WTC11 (cell line): ENCODE results near the gene ABHD17B. TPM values are rescaled to one million over a fixed set of nuclear protein-coding genes. Genes with fewer than 3 reads are reported as not detected.

Experiments
- ATAC-seq: fragments of 200-7000 bp; cut with Tn5 transposase; 2 replicates; pipeline ENCODE4 v1.10.0; 2021; ENCODE audit warnings: mild to moderate bottlenecking, moderate library complexity
- CTCF ChIA-PET: fragments of 300-600 bp; sonication (Branson Sonifier 250); formaldehyde crosslinking; loops from one replicate; lab custom pipeline; 2021; ENCODE audit warnings: antibody characterized with exemption; lab: Charles Lee
- POLR2A ChIA-PET: fragments of 350-600 bp; sonication (Branson Sonifier 250); formaldehyde crosslinking; loops from one replicate; lab custom pipeline; 2021; ENCODE audit warnings: antibody characterized with exemption; lab: Charles Lee
- DNase-seq: peaks from one replicate; pipeline ENCODE4 v3.0.0; 2021; ENCODE audit warnings: low spot score
- H3K27ac Mint-ChIP-seq: 2 replicates; pipeline ENCODE4 v1.8.0; 2021; ENCODE audit warnings: mixed read lengths
- H3K27me3 Mint-ChIP-seq: 2 replicates; pipeline ENCODE4 v1.8.0; 2021; ENCODE audit warnings: low read depth, mild to moderate bottlenecking, moderate library complexity, mixed read lengths
- H3K36me3 Mint-ChIP-seq: 2 replicates; pipeline ENCODE4 v1.8.0; 2021; ENCODE audit warnings: mixed read lengths
- H3K4me1 Mint-ChIP-seq: 2 replicates; pipeline ENCODE4 v1.8.0; 2022; ENCODE audit warnings: mixed read lengths
- H3K4me3 Mint-ChIP-seq: 2 replicates; pipeline ENCODE4 v1.8.0; 2021; ENCODE audit warnings: mild to moderate bottlenecking, moderate library complexity, mixed read lengths
- H3K9me3 Mint-ChIP-seq: 2 replicates; pipeline ENCODE4 v1.8.0; 2021; ENCODE audit warnings: mixed read lengths
- CTCF ChIP-seq: fragments of 200-600 bp; IDR thresholded peaks from 2 replicates; pipeline ENCODE4 v1.8.0; 2022; ENCODE audit warnings: antibody characterized with exemption
- ESRRA ChIP-seq: sonication (generic); formaldehyde crosslinking; IDR thresholded peaks from 2 replicates; pipeline ENCODE4 v1.8.1; 2022; ENCODE audit warnings: mild to moderate bottlenecking, missing genetic modification reagents, borderline replicate concordance
- GABPB1 ChIP-seq: sonication (generic); formaldehyde crosslinking; IDR thresholded peaks from 2 replicates; pipeline ENCODE4 v1.8.1; 2023; ENCODE audit warnings: mild to moderate bottlenecking, missing genetic modification reagents
- GTF2I ChIP-seq: fragments of 250-450 bp; sonication (Bioruptor Pico); conservative IDR thresholded peaks from 2 replicates; pipeline ENCODE4 v1.4.0; 2021; ENCODE audit warnings: mild to moderate bottlenecking
- HMGXB4 ChIP-seq: sonication (generic); formaldehyde crosslinking; IDR thresholded peaks from 2 replicates; pipeline ENCODE4 v1.8.1; 2023; ENCODE audit warnings: mild to moderate bottlenecking, moderate library complexity, missing genetic modification reagents
- IRF1 ChIP-seq: sonication (generic); formaldehyde crosslinking; IDR thresholded peaks from 2 replicates; pipeline ENCODE4 v1.8.0; 2023; ENCODE audit warnings: missing genetic modification reagents
- MLX ChIP-seq: sonication (generic); formaldehyde crosslinking; IDR thresholded peaks from 2 replicates; pipeline ENCODE4 v1.8.1; 2023; ENCODE audit warnings: mild to moderate bottlenecking, missing genetic modification reagents, moderate library complexity
- MYBL2 ChIP-seq: sonication (generic); formaldehyde crosslinking; IDR thresholded peaks from 2 replicates; pipeline ENCODE4 v1.8.1; 2023; ENCODE audit warnings: mild to moderate bottlenecking, moderate library complexity, missing genetic modification reagents
- OVOL2 ChIP-seq: fragments of 250-450 bp; sonication (Bioruptor Pico); IDR thresholded peaks from 2 replicates; pipeline ENCODE4 v1.9.0; 2021; ENCODE audit warnings: mild to moderate bottlenecking, borderline replicate concordance
- PRDM15 ChIP-seq: sonication (generic); formaldehyde crosslinking; IDR thresholded peaks from 2 replicates; pipeline ENCODE4 v1.8.0; 2022; ENCODE audit warnings: missing genetic modification reagents
- RORB ChIP-seq: fragments of 250-450 bp; sonication (Bioruptor Pico); IDR thresholded peaks from 2 replicates; pipeline ENCODE4 v1.9.0; 2021; ENCODE audit warnings: mild to moderate bottlenecking
- SMAD3 ChIP-seq: sonication (generic); formaldehyde crosslinking; IDR thresholded peaks from 2 replicates; pipeline ENCODE4 v1.8.0; 2022; ENCODE audit warnings: missing genetic modification reagents, mild to moderate bottlenecking, borderline replicate concordance
- SMAD4 ChIP-seq: sonication (generic); formaldehyde crosslinking; IDR thresholded peaks from 2 replicates; pipeline ENCODE4 v1.8.0; 2022; ENCODE audit warnings: mild to moderate bottlenecking, missing genetic modification reagents
- TEAD1 ChIP-seq: sonication (generic); formaldehyde crosslinking; IDR thresholded peaks from 2 replicates; pipeline ENCODE4 v1.8.0; 2022; ENCODE audit warnings: mild to moderate bottlenecking, missing genetic modification reagents
- ZMAT4 ChIP-seq: fragments of 250-450 bp; sonication (Bioruptor Pico); IDR thresholded peaks from 2 replicates; pipeline ENCODE4 v1.9.0; 2021; ENCODE audit warnings: mild to moderate bottlenecking
- ZNF121 ChIP-seq: sonication (generic); formaldehyde crosslinking; IDR thresholded peaks from 2 replicates; pipeline ENCODE4 v1.8.0; 2023; ENCODE audit warnings: missing genetic modification reagents
- ZNF138 ChIP-seq: sonication (generic); formaldehyde crosslinking; conservative IDR thresholded peaks from 2 replicates; pipeline ENCODE4 v1.8.1; 2022; ENCODE audit warnings: mild to moderate bottlenecking, moderate library complexity, missing genetic modification reagents
- ZNF416 ChIP-seq: fragments of 250-450 bp; sonication (Bioruptor Pico); IDR thresholded peaks from 2 replicates; pipeline ENCODE4 v1.9.0; 2021; ENCODE audit warnings: mild to moderate bottlenecking, inconsistent platforms
- ZNF425 ChIP-seq: fragments of 250-450 bp; sonication (Bioruptor Pico); conservative IDR thresholded peaks from 2 replicates; pipeline ENCODE4 v1.9.0; 2021; ENCODE audit warnings: mild to moderate bottlenecking
- ZNF671 ChIP-seq: fragments of 250-450 bp; sonication (Bioruptor Pico); IDR thresholded peaks from 2 replicates; pipeline ENCODE4 v1.8.0; 2021; ENCODE audit warnings: mild to moderate bottlenecking
- total RNA-seq: library from RNA; stranded (reverse); gene quantifications from 3 replicates; pipeline ENCODE4 v1.2.3, GENCODE V29; 2021

ABHD17B gene
- total RNA-seq, 1 experiment from 2014 or later = 56.6 TPM

GRCh38 chr9:71937070-71937625 is 26.2 kb upstream of the ABHD17B start (continued):
- TF ChIP-seq MLX (CRISPR knock-in tag) (no peak), RORB (CRISPR knock-in tag) (no peak), PRDM15 (no peak)

- H3K27me3 Mint-ChIP-seq = no peaks in the 10 kb centered on the region
- H3K36me3 Mint-ChIP-seq = peaks cover 4% of the 10 kb centered on the region; the same call in 1 of the 2 replicates
- peaks cover 29% of the 10 kb centered on the region for H3K4me1 Mint-ChIP-seq
- no peak for DNase-seq
- ATAC-seq = no peak
- CTCF ChIA-PET = interaction anchor here (0.6 to 1.0 kb wide), 2 partner anchors 25 to 106 kb away, joined by 3 to 5 read pairs; partner anchors contain the start of genes ABHD17B and C9orf85
- peak overlapping the region; percentile 85 for H3K27ac Mint-ChIP-seq
- no peak overlapping the region for H3K4me3 Mint-ChIP-seq
- POLR2A ChIA-PET = no interaction called here
- peaks cover 6% of the 10 kb centered on the region for H3K9me3 Mint-ChIP-seq
- TF ChIP-seq ESRRA (CRISPR knock-in tag) = no peak
- no peak for TF ChIP-seq TEAD1
- no peak for TF ChIP-seq MYBL2
- no peak for TF ChIP-seq SMAD3 (CRISPR knock-in tag)
- no peak for TF ChIP-seq ZNF138 (CRISPR knock-in tag)
- no peak for TF ChIP-seq ZNF121
- TF ChIP-seq ZNF425 (CRISPR knock-in tag) = no peak
- no peak for TF ChIP-seq GABPB1 (CRISPR knock-in tag)
- TF ChIP-seq ZMAT4 = no peak
- TF ChIP-seq ZNF671 = no peak
- TF ChIP-seq CTCF = no peak
- no peak for TF ChIP-seq ZNF416
- no peak for TF ChIP-seq IRF1 (CRISPR knock-in tag)
- TF ChIP-seq GTF2I (CRISPR knock-in tag) = no peak
- TF ChIP-seq HMGXB4 (CRISPR knock-in tag) = no peak
- no peak for TF ChIP-seq RORB (CRISPR knock-in tag)
- no peak for TF ChIP-seq OVOL2 (CRISPR knock-in tag)
- TF ChIP-seq SMAD4 (CRISPR knock-in tag) = no peak
Observed at GRCh38 chr9:71936066-71936465, 25.1 kb upstream of the ABHD17B start.
